Panc1 (cell line): ENCODE data around the gene WASHC3. TPM values are rescaled to one million over a fixed set of nuclear protein-coding genes. Genes with fewer than 3 reads are reported as not detected.

Source experiments
- ATAC-seq: fragments of 200-7000 bp; cut with Tn5 transposase; 2 replicates; pipeline ENCODE4 v1.9.1; 2020; ENCODE audit warnings: mild to moderate bottlenecking, moderate library complexity
- BruUV-seq: library from RNA; stranded (reverse); fragments of 400-500 nt; replicated peaks from 2 replicates; lab custom pipeline; 2021; lab: Mats Ljungman, UMichigan
- CTCF ChIA-PET: fragments of 300-600 bp; sonication (Branson Sonifier 250); formaldehyde crosslinking; loops from one replicate; lab custom pipeline; 2022; ENCODE audit warnings: antibody characterized with exemption; lab: Charles Lee
- POLR2A ChIA-PET: fragments of 300-600 bp; sonication (Branson Sonifier 250); formaldehyde crosslinking; loops from one replicate; lab custom pipeline; 2022; ENCODE audit warnings: antibody characterized with exemption; lab: Charles Lee
- DNase-seq: peaks from one replicate; pipeline ENCODE4 v3.0.0-alpha.2; 2010; ENCODE audit warnings: low read depth, low spot score
- H3K27ac ChIP-seq: 2 replicates; pipeline ENCODE4 v1.5.1; 2011; ENCODE audit warnings: mild to moderate bottlenecking, low read length, inconsistent platforms
- H3K27me3 ChIP-seq: fragments of 200-500 bp; sonication (Bioruptor generic); 2 replicates; pipeline ENCODE4 v1.6.0; 2014; ENCODE audit warnings: low read length, inconsistent platforms; ENCODE audit not compliant: control insufficient read depth, insufficient read depth
- H3K36me3 ChIP-seq: fragments of 200-500 bp; sonication (Bioruptor generic); 2 replicates; pipeline ENCODE4 v1.5.1; 2014; ENCODE audit warnings: inconsistent platforms, mild to moderate bottlenecking, low read length, moderate library complexity; ENCODE audit not compliant: control insufficient read depth, insufficient read depth
- H3K4me1 ChIP-seq: 2 replicates; pipeline ENCODE4 v1.5.1; 2011; ENCODE audit warnings: inconsistent platforms, mild to moderate bottlenecking, low read length, moderate library complexity; ENCODE audit not compliant: control insufficient read depth, insufficient read depth
- H3K4me3 ChIP-seq, 2 experiments: 2 replicates each; pipeline ENCODE4 v1.5.1; 2011 to 2012; ENCODE audit warnings: low read depth in 2 of 2, low read length in 2 of 2, mild to moderate bottlenecking in 2 of 2, inconsistent platforms in 1 of 2, moderate library complexity in 1 of 2
- H3K9me3 ChIP-seq: fragments of 200-500 bp; sonication (Bioruptor generic); 2 replicates; pipeline ENCODE4 v1.5.1; 2014; ENCODE audit warnings: low read depth, mild to moderate bottlenecking, inconsistent platforms, low read length, moderate library complexity; ENCODE audit not compliant: control insufficient read depth, insufficient read depth
- POLR2AphosphoS5 ChIP-seq: IDR thresholded peaks from 2 replicates; pipeline ENCODE4 v1.6.1; 2012; ENCODE audit warnings: mild to moderate bottlenecking, low read depth, low read length, moderate library complexity
- SIN3A ChIP-seq: IDR thresholded peaks from 2 replicates; pipeline ENCODE4 v1.6.1; 2012; ENCODE audit warnings: low read depth, mild to moderate bottlenecking, low read length, moderate library complexity, borderline replicate concordance; ENCODE audit not compliant: insufficient read depth
- TCF7L2 ChIP-seq: IDR thresholded peaks from 2 replicates; pipeline ENCODE4 v1.6.1; 2011; ENCODE audit warnings: mild to moderate bottlenecking, low read depth, low read length, inconsistent platforms
- in situ Hi-C: cut with HindIII; loops from 2 replicates; pipeline ENCODE4 v1.10.0; 2016; ENCODE audit warnings: low sequenced_read_pairs, low pct_unique_long_range_greater_than_20kb
- intact Hi-C: fragments of 100-400 bp; cut with micrococcal nuclease; formaldehyde crosslinking; loops from one replicate; pipeline ENCODE4 v1.10.0; 2022; ENCODE audit not compliant: unreplicated experiment
- total RNA-seq: library from RNA; stranded (reverse); gene quantifications from one replicate; pipeline ENCODE4 v1.2.1, GENCODE V29; 2021; ENCODE audit not compliant: unreplicated experiment
- TF ChIP-seq, protein P1 (sequence below): fragments of 450-650 bp; IDR thresholded peaks from 2 replicates; pipeline ENCODE4 v1.5.1; 2017; ENCODE audit warnings: mild to moderate bottlenecking
- TF ChIP-seq, protein P2 (sequence below), 2 experiments: IDR thresholded peaks; 2 replicates each; pipeline ENCODE4 v1.6.1; 2011 to 2012; ENCODE audit warnings: low read depth in 2 of 2, control low read depth in 1 of 2, low read length in 1 of 2, mild to moderate bottlenecking in 1 of 2, moderate library complexity in 1 of 2; ENCODE audit not compliant: insufficient read depth in 1 of 2

Gene WASHC3
- total RNA-seq, 1 experiment from 2014 or later, result 21.5 TPM

DNA sequence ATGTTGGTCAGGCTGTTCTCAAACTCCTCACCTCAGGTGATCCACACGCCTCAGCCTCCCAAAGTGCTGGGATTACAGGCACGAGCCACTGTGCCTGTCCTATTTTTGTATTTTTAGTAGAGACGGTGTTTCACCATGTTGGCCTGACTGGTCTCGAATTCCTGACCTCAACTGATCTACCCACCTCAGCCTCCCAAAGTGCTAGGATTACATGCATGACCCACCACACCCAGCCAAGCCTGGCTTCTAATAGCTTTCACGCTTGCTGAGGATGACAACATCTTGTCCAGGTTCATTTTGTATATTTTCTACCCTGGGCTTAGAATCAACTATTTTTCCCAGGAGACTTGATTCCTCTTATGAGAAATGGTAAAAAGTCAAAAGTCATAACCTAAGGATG, 64.7 kb downstream of the WASHC3 start:
- CTCF ChIA-PET, result no interaction called here
- POLR2A ChIA-PET, result no interaction called here
- no peak overlapping the region for H3K4me3 ChIP-seq

DNA sequence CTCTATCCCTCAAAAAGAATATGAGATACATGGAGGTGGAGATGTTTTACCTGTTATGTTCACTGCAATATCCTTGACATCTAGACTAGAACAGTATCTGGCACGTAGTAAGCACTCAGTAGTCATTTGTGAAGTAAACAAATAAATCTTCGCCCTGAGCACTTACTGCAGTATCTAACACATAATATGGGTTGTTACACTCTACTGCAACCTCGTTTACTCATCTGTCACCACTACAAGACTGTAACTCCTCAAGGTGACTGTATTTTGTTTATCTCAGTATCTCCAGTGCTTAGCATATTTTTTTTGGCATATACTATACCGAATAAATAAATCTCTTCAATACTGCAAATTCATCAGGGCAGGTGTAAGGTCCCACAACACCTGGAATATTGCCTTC, 66.1 kb downstream of the WASHC3 start:
- Histone ChIP-seq H3K27ac (no peak overlapping the region), H3K36me3 (no peaks in the 10 kb centered on the region), H3K4me1 (no peaks in the 10 kb centered on the region), H3K27me3 (no peaks in the 10 kb centered on the region; the same call in 1 of the 2 replicates), H3K9me3 (no peaks in the 10 kb centered on the region), H3K4me3 (no peak overlapping the region)
- TF ChIP-seq POLR2AphosphoS5 (no peak), TCF7L2 (no peak), SIN3A (no peak)
- TF ChIP-seq, protein P1, sequence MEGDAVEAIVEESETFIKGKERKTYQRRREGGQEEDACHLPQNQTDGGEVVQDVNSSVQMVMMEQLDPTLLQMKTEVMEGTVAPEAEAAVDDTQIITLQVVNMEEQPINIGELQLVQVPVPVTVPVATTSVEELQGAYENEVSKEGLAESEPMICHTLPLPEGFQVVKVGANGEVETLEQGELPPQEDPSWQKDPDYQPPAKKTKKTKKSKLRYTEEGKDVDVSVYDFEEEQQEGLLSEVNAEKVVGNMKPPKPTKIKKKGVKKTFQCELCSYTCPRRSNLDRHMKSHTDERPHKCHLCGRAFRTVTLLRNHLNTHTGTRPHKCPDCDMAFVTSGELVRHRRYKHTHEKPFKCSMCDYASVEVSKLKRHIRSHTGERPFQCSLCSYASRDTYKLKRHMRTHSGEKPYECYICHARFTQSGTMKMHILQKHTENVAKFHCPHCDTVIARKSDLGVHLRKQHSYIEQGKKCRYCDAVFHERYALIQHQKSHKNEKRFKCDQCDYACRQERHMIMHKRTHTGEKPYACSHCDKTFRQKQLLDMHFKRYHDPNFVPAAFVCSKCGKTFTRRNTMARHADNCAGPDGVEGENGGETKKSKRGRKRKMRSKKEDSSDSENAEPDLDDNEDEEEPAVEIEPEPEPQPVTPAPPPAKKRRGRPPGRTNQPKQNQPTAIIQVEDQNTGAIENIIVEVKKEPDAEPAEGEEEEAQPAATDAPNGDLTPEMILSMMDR, result no peak
- TF ChIP-seq, protein P2, sequence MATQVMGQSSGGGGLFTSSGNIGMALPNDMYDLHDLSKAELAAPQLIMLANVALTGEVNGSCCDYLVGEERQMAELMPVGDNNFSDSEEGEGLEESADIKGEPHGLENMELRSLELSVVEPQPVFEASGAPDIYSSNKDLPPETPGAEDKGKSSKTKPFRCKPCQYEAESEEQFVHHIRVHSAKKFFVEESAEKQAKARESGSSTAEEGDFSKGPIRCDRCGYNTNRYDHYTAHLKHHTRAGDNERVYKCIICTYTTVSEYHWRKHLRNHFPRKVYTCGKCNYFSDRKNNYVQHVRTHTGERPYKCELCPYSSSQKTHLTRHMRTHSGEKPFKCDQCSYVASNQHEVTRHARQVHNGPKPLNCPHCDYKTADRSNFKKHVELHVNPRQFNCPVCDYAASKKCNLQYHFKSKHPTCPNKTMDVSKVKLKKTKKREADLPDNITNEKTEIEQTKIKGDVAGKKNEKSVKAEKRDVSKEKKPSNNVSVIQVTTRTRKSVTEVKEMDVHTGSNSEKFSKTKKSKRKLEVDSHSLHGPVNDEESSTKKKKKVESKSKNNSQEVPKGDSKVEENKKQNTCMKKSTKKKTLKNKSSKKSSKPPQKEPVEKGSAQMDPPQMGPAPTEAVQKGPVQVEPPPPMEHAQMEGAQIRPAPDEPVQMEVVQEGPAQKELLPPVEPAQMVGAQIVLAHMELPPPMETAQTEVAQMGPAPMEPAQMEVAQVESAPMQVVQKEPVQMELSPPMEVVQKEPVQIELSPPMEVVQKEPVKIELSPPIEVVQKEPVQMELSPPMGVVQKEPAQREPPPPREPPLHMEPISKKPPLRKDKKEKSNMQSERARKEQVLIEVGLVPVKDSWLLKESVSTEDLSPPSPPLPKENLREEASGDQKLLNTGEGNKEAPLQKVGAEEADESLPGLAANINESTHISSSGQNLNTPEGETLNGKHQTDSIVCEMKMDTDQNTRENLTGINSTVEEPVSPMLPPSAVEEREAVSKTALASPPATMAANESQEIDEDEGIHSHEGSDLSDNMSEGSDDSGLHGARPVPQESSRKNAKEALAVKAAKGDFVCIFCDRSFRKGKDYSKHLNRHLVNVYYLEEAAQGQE (IDR thresholded peaks at IDR 0.05; ENCODE audit: insufficient read depth in 1 of 2, low read depth in 2 of 2, low read length in 1 of 2), result no peak
- ChIA-PET CTCF (no interaction called here), POLR2A (no interaction called here)
- no TSS peak for BruUV-seq
- in situ Hi-C loops, result no loop called here
- intact Hi-C loops, result no loop called here
- ATAC-seq (no peak), DNase-seq (no peak)

More for the DNA sequence above, 64.7 kb downstream of the WASHC3 start:
- Histone ChIP-seq H3K27ac (no peak overlapping the region), H3K27me3 (no peaks in the 10 kb centered on the region; the same call in 1 of the 2 replicates), H3K36me3 (no peaks in the 10 kb centered on the region), H3K4me1 (no peaks in the 10 kb centered on the region), H3K9me3 (no peaks in the 10 kb centered on the region)
- BruUV-seq, result no TSS peak
- TF ChIP-seq, protein P1, result no peak
- TF ChIP-seq SIN3A (no peak), POLR2AphosphoS5 (no peak), TCF7L2 (no peak)
- TF ChIP-seq, protein P2 (IDR thresholded peaks at IDR 0.05; ENCODE audit: insufficient read depth in 1 of 2, low read depth in 2 of 2, low read length in 1 of 2), result no peak
- no peak for ATAC-seq
- intact Hi-C loops, result no loop called here
- in situ Hi-C loops, result no loop called here
- DNase-seq, result no peak
